ENCODE data around the gene SAMD10. TPM values are rescaled to one million over a fixed set of nuclear protein-coding genes. Genes with fewer than 3 reads are reported as not detected.
"Not testable (repeated sequence)": the region's sequence is repeated elsewhere in the genome, so short reads cannot be mapped to it uniquely, and the experiment has no call there.

Gene SAMD10
- total RNA-seq, 2 experiments from 2014 or later = 23.7 to 24.5 TPM

- Mint-ChIP-seq H3K27me3 (no peaks in the 10 kb centered on the region), H3K4me3 (no peak overlapping the region), H3K36me3 (peaks cover 10% of the 10 kb centered on the region), H3K27ac (no peak overlapping the region), H3K9me3 (no peaks in the 10 kb centered on the region), H3K4me1 (ENCODE audit: low read depth) (peaks cover 10% of the 10 kb centered on the region)
- DNase-seq = peak; percentile 7
- POLR2A ChIA-PET = interaction anchor here (1.5 to 1.6 kb wide), 2 partner anchors 9 to 72 kb away, joined by 3 to 5 read pairs; no protein-coding TSS in a partner anchor
- intact Hi-C loops (cut with micrococcal nuclease) = no loop called here
- CTCF ChIA-PET = interaction anchor here (1.2 to 1.3 kb wide), 2 partner anchors 13 to 71 kb away, joined by 3 to 5 read pairs; partner anchors contain the start of gene PRPF6
Observed at GRCh38 chr20:63967330-63968135, 11.9 kb downstream of the SAMD10 start.

GRCh38 chr20:63966944-63967322 is 12.5 kb downstream of the SAMD10 start:
- intact Hi-C loops (cut with micrococcal nuclease) = no loop called here
- Mint-ChIP-seq H3K36me3 (peaks cover 13% of the 10 kb centered on the region), H3K9me3 (no peaks in the 10 kb centered on the region), H3K27me3 (no peaks in the 10 kb centered on the region), H3K27ac (no peak overlapping the region), H3K4me3 (no peak overlapping the region), H3K4me1 (ENCODE audit: low read depth) (peaks cover 10% of the 10 kb centered on the region)
- DNase-seq = no peak
- CTCF ChIA-PET = no interaction called here
- POLR2A ChIA-PET = no interaction called here

- ChIA-PET POLR2A (no interaction called here), CTCF (no interaction called here)
- Mint-ChIP-seq H3K36me3 (peaks cover 17% of the 10 kb centered on the region), H3K27ac (no peak overlapping the region), H3K4me1 (ENCODE audit: low read depth) (peaks cover 10% of the 10 kb centered on the region), H3K27me3 (no peaks in the 10 kb centered on the region), H3K9me3 (no peaks in the 10 kb centered on the region), H3K4me3 (no peak overlapping the region)
- DNase-seq = peak; percentile 7
- intact Hi-C loops (cut with micrococcal nuclease) = no loop called here
Observed at GRCh38 chr20:63966172-63966943, 13.1 kb downstream of the SAMD10 start.

- H3K27ac Mint-ChIP-seq = no peak overlapping the region
Observed at GRCh38 chr20:63964412-63964811, 15.0 kb downstream of the SAMD10 start.

GRCh38 chr20:63963784-63964301 is 15.6 kb downstream of the SAMD10 start:
- Mint-ChIP-seq H3K9me3 (no peaks in the 10 kb centered on the region), H3K36me3 (peaks cover 19% of the 10 kb centered on the region), H3K27me3 (no peaks in the 10 kb centered on the region), H3K27ac (no peak overlapping the region), H3K4me3 (no peak overlapping the region), H3K4me1 (ENCODE audit: low read depth) (peaks cover 8% of the 10 kb centered on the region)
- no peak for DNase-seq
- intact Hi-C loops (cut with micrococcal nuclease) = no loop called here
- ChIA-PET POLR2A (no interaction called here), CTCF (interaction anchor here (1.2 kb wide), 1 partner anchor 10 kb away, joined by 5 read pairs; no protein-coding TSS in a partner anchor)

More at GRCh38 chr20:63964412-63964811, 15.0 kb downstream of the SAMD10 start:
- Mint-ChIP-seq H3K36me3 (peaks cover 22% of the 10 kb centered on the region), H3K9me3 (no peaks in the 10 kb centered on the region), H3K4me1 (ENCODE audit: low read depth) (peaks cover 10% of the 10 kb centered on the region), H3K4me3 (no peak overlapping the region), H3K27me3 (no peaks in the 10 kb centered on the region)
- no peak for DNase-seq
- ChIA-PET POLR2A (no interaction called here), CTCF (interaction anchor here (1.2 kb wide), 1 partner anchor 9 kb away, joined by 5 read pairs; no protein-coding TSS in a partner anchor)
- intact Hi-C loops (cut with micrococcal nuclease) = no loop called here

GRCh38 chr20:63963348-63963741 is 16.1 kb downstream of the SAMD10 start:
- Mint-ChIP-seq H3K4me1 (ENCODE audit: low read depth) (peaks cover 3% of the 10 kb centered on the region), H3K27ac (no peak overlapping the region), H3K4me3 (no peak overlapping the region), H3K9me3 (no peaks in the 10 kb centered on the region), H3K36me3 (peaks cover 18% of the 10 kb centered on the region), H3K27me3 (no peaks in the 10 kb centered on the region)
- CTCF ChIA-PET = interaction anchor here (1.2 kb wide), 1 partner anchor 10 kb away, joined by 5 read pairs; no protein-coding TSS in a partner anchor
- POLR2A ChIA-PET = no interaction called here
- intact Hi-C loops (cut with micrococcal nuclease) = no loop called here
- no peak for DNase-seq

GRCh38 chr20:63962426-63963347 is 16.8 kb downstream of the SAMD10 start:
- no peaks in the 10 kb centered on the region for H3K27me3 Mint-ChIP-seq
- intact Hi-C loops (cut with micrococcal nuclease) = no loop called here
- ChIA-PET CTCF (interaction anchor here (1.0 to 1.1 kb wide), 2 partner anchors 10 to 425 kb away, joined by 3 read pairs; no protein-coding TSS in a partner anchor), POLR2A (no interaction called here)
- no peak overlapping the region for H3K27ac Mint-ChIP-seq
- peaks cover 18% of the 10 kb centered on the region for H3K36me3 Mint-ChIP-seq
- H3K4me3 Mint-ChIP-seq = no peak overlapping the region
- peaks cover 6% of the 10 kb centered on the region for H3K4me1 Mint-ChIP-seq (ENCODE audit: low read depth)
- H3K9me3 Mint-ChIP-seq = no peaks in the 10 kb centered on the region
- DNase-seq = no peak

- intact Hi-C loops (cut with micrococcal nuclease) = no loop called here
- Mint-ChIP-seq H3K27me3 (no peaks in the 10 kb centered on the region), H3K36me3 (peaks cover 18% of the 10 kb centered on the region), H3K9me3 (no peaks in the 10 kb centered on the region), H3K4me1 (ENCODE audit: low read depth) (peaks cover 13% of the 10 kb centered on the region), H3K27ac (no peak overlapping the region), H3K4me3 (no peak overlapping the region)
- no peak for DNase-seq
- ChIA-PET POLR2A (no interaction called here), CTCF (interaction anchor here (1.0 to 1.1 kb wide), 2 partner anchors 11 to 424 kb away, joined by 3 read pairs; no protein-coding TSS in a partner anchor)
Observed at GRCh38 chr20:63961664-63962425, 17.6 kb downstream of the SAMD10 start.

- H3K27ac Mint-ChIP-seq; DNase-seq; H3K4me3 Mint-ChIP-seq; H3K27me3 Mint-ChIP-seq; POLR2A ChIA-PET; H3K9me3 Mint-ChIP-seq; intact Hi-C loops (cut with micrococcal nuclease); CTCF ChIA-PET: not testable (repeated sequence)
- Mint-ChIP-seq H3K4me1 (ENCODE audit: low read depth) (peaks cover 13% of the 10 kb centered on the region), H3K36me3 (peaks cover 16% of the 10 kb centered on the region)
Observed at GRCh38 chr20:63960654-63961621, 18.5 kb downstream of the SAMD10 start.

- Mint-ChIP-seq H3K9me3 (no peaks in the 10 kb centered on the region), H3K4me1 (ENCODE audit: low read depth) (peaks cover 18% of the 10 kb centered on the region)
- CTCF ChIA-PET = no interaction called here
Observed at GRCh38 chr20:63959699-63960075, 19.8 kb downstream of the SAMD10 start.

More at GRCh38 chr20:63959699-63960075, 19.8 kb downstream of the SAMD10 start:
- POLR2A ChIA-PET = interaction anchor here (1.4 kb wide), 1 partner anchor 9 kb away, joined by 5 read pairs; no protein-coding TSS in a partner anchor
- Mint-ChIP-seq H3K36me3 (peaks cover 16% of the 10 kb centered on the region), H3K4me3 (no peak overlapping the region), H3K27ac (no peak overlapping the region), H3K27me3 (no peaks in the 10 kb centered on the region)
- intact Hi-C loops (cut with micrococcal nuclease) = loop anchor here (5.0 kb wide), 1 partner anchor 422 kb away; the partner anchor contains the start of gene PTK6
- DNase-seq = no peak

Measured in activated CD4-positive, alpha-beta memory T cell treated with anti-CD3 and anti-CD28 coated beads for 36 hours (primary cell).